ENCODE measurements around the gene KRT26.

- TF ChIP-seq CTCF (IDR thresholded peaks at IDR 0.05; ENCODE audit: borderline replicate concordance, extremely low read depth, low read length, poor library complexity, severe bottlenecking) (no peak), EZH2 (IDR thresholded peaks at IDR 0.05; ENCODE audit: borderline replicate concordance, low read depth, low read length, severe bottlenecking) (no peak)
These were observed 34.1 kb upstream of the KRT26 start for GRCh38 chr17:40806131-40806530.

Measured in DND-41 (cell line).